ENCODE results near the gene HHIPL1. TPM values are rescaled to one million over a fixed set of nuclear protein-coding genes. Genes with fewer than 3 reads are reported as not detected.

HHIPL1 gene
- total RNA-seq, 4 donors from 2014 or later, result 0.07 to 0.82 (median 0.14) TPM

- no peak overlapping the region for H3K27ac ChIP-seq
- H3K4me3 ChIP-seq, result no peak overlapping the region
- no peak for ATAC-seq
- intact Hi-C loops (cut with DNase I; ENCODE audit: low total_unique reads) (no loop called here), in situ Hi-C loops (cut with MboI; ENCODE audit: low sequenced_read_pairs in 4 of 4) (loop anchor here in 1 of 4 donors (10.0 kb wide), 1 partner anchor 156 kb away; no protein-coding TSS in a partner anchor)
- DNase-seq, result peak in 1 of 2 donors; percentile 8
- peaks cover 0 to 12% of the 10 kb centered on the region in 2 donors for H3K4me1 ChIP-seq
- H3K9me3 ChIP-seq, result no peaks in the 10 kb centered on the region
- TF ChIP-seq POLR2A (IDR thresholded peaks at IDR 0.05), result no peak
- H3K36me3 ChIP-seq, result no peaks in the 10 kb centered on the region
- H3K27me3 ChIP-seq, result no peaks in the 10 kb centered on the region
Measured at GRCh38 chr14:99728231-99728920, 83.4 kb downstream of the HHIPL1 start.

- DNase-seq, result peak in 1 of 2 donors; percentile 1
- Histone ChIP-seq H3K27ac (no peak overlapping the region), H3K36me3 (no peaks in the 10 kb centered on the region), H3K9me3 (no peaks in the 10 kb centered on the region), H3K27me3 (no peaks in the 10 kb centered on the region), H3K4me1 (peaks cover 0 to 16% of the 10 kb centered on the region in 2 donors), H3K4me3 (no peak overlapping the region)
- TF ChIP-seq POLR2A (IDR thresholded peaks at IDR 0.05) (no peak), CTCF (IDR thresholded peaks at IDR 0.05 in 4 of 5, conservative IDR thresholded peaks at IDR 0.05 in 1 of 5) (no peak)
- ATAC-seq, result no peak
- in situ Hi-C loops (cut with MboI; ENCODE audit: low sequenced_read_pairs in 4 of 4), result loop anchor here in 1 of 4 donors (10.0 kb wide), 1 partner anchor 156 kb away; no protein-coding TSS in a partner anchor
- intact Hi-C loops (cut with DNase I; ENCODE audit: low total_unique reads), result no loop called here
Measured at GRCh38 chr14:99728981-99729451, 84.1 kb downstream of the HHIPL1 start.

Other genes with a start within 250 kb of the HHIPL1 start
- gene SETD3, start 164.3 kb upstream of the HHIPL1 start, total RNA-seq, result 100 to 1,000 TPM; 116 to 170 (median 117) TPM
- 10 to 100 TPM; 15.0 to 35.3 (median 19.1) TPM for gene CCNK, start 163.7 kb upstream of the HHIPL1 start, total RNA-seq
- gene CCDC85C, start 40.9 kb upstream of the HHIPL1 start, total RNA-seq, result 10 to 100 TPM in 3 of 4 donors, 1 to 10 TPM in 1; 7.9 to 32.8 (median 15.4) TPM
- gene CYP46A1, start 39.2 kb downstream of the HHIPL1 start, total RNA-seq, result 1 to 10 TPM in 1 of 4 donors, under 1 TPM in 3; 0.18 to 2.2 (median 0.45) TPM
- 10 to 100 TPM; 12.5 to 19.1 (median 16.6) TPM for gene EML1, start 148.3 kb downstream of the HHIPL1 start, total RNA-seq